Activated T-cell treated with anti-CD3 and anti-CD28 coated beads, Interleukin-2, amount 50 U/mL, for 24 hours (primary cell): Measurements from ENCODE around the gene COL8A1.

Source experiments
- DNase-seq: peaks from one replicate; pipeline ENCODE4 v3.0.0-alpha.2; 2020
- H3K27ac Mint-ChIP-seq: 2 replicates; pipeline ENCODE4 v1.8.0; 2020; ENCODE audit warnings: mild to moderate bottlenecking, mixed read lengths
- H3K27me3 Mint-ChIP-seq: 2 replicates; pipeline ENCODE4 v1.8.0; 2020; ENCODE audit warnings: mixed read lengths
- H3K36me3 Mint-ChIP-seq: 2 replicates; pipeline ENCODE4 v1.8.0; 2020; ENCODE audit warnings: low read depth, mixed read lengths
- H3K4me1 Mint-ChIP-seq: 2 replicates; pipeline ENCODE4 v1.8.0; 2020; ENCODE audit warnings: low read depth, mixed read lengths
- H3K4me3 Mint-ChIP-seq: 2 replicates; pipeline ENCODE4 v1.8.0; 2020; ENCODE audit warnings: mild to moderate bottlenecking, moderate library complexity, mixed read lengths
- H3K9me3 Mint-ChIP-seq: 2 replicates; pipeline ENCODE4 v1.8.0; 2020; ENCODE audit warnings: mixed read lengths

Gene COL8A1

GRCh38 chr3:99647081-99647480 lies 8.7 kb downstream of the COL8A1 start:
- Mint-ChIP-seq H3K27me3 (peaks cover 4% of the 10 kb centered on the region), H3K36me3 (no peaks in the 10 kb centered on the region), H3K9me3 (no peaks in the 10 kb centered on the region), H3K4me1 (no peaks in the 10 kb centered on the region), H3K4me3 (no peak overlapping the region), H3K27ac (no peak overlapping the region)
- no peak for DNase-seq

GRCh38 chr3:99648101-99648500 lies 9.7 kb downstream of the COL8A1 start:
- Mint-ChIP-seq H3K9me3 (no peaks in the 10 kb centered on the region), H3K36me3 (no peaks in the 10 kb centered on the region), H3K27me3 (peaks cover 3% of the 10 kb centered on the region)

GRCh38 chr3:99648516-99648915 lies 10.1 kb downstream of the COL8A1 start:
- H3K27me3 Mint-ChIP-seq, result peaks cover 5% of the 10 kb centered on the region
- no peaks in the 10 kb centered on the region for H3K9me3 Mint-ChIP-seq
- no peak for DNase-seq
- H3K4me3 Mint-ChIP-seq, result no peak overlapping the region
- H3K4me1 Mint-ChIP-seq, result no peaks in the 10 kb centered on the region
- no peak overlapping the region for H3K27ac Mint-ChIP-seq
- H3K36me3 Mint-ChIP-seq, result no peaks in the 10 kb centered on the region

More at GRCh38 chr3:99648101-99648500, 9.7 kb downstream of the COL8A1 start:
- H3K27ac Mint-ChIP-seq, result no peak overlapping the region
- H3K4me1 Mint-ChIP-seq, result no peaks in the 10 kb centered on the region
- H3K4me3 Mint-ChIP-seq, result no peak overlapping the region
- no peak for DNase-seq

- H3K9me3 Mint-ChIP-seq, result no peaks in the 10 kb centered on the region
- H3K36me3 Mint-ChIP-seq, result no peaks in the 10 kb centered on the region
- no peak for DNase-seq
- H3K27ac Mint-ChIP-seq, result no peak overlapping the region
- H3K27me3 Mint-ChIP-seq, result peaks cover 6% of the 10 kb centered on the region
- no peaks in the 10 kb centered on the region for H3K4me1 Mint-ChIP-seq
- H3K4me3 Mint-ChIP-seq, result no peak overlapping the region
Observed at GRCh38 chr3:99651531-99651930, 13.1 kb downstream of the COL8A1 start.

GRCh38 chr3:99656624-99657023 lies 18.2 kb downstream of the COL8A1 start:
- DNase-seq, result no peak
- Mint-ChIP-seq H3K27ac (no peak overlapping the region), H3K36me3 (no peaks in the 10 kb centered on the region), H3K27me3 (peaks cover 3% of the 10 kb centered on the region), H3K9me3 (no peaks in the 10 kb centered on the region), H3K4me1 (no peaks in the 10 kb centered on the region), H3K4me3 (no peak overlapping the region)

- peaks cover 3% of the 10 kb centered on the region for H3K27me3 Mint-ChIP-seq
- no peak overlapping the region for H3K4me3 Mint-ChIP-seq
- no peaks in the 10 kb centered on the region for H3K36me3 Mint-ChIP-seq
- H3K9me3 Mint-ChIP-seq, result no peaks in the 10 kb centered on the region
- H3K27ac Mint-ChIP-seq, result no peak overlapping the region
- no peak for DNase-seq
- H3K4me1 Mint-ChIP-seq, result no peaks in the 10 kb centered on the region
Observed at GRCh38 chr3:99658274-99658673, 19.9 kb downstream of the COL8A1 start.

- H3K36me3 Mint-ChIP-seq, result no peaks in the 10 kb centered on the region
- H3K27ac Mint-ChIP-seq, result no peak overlapping the region
- H3K9me3 Mint-ChIP-seq, result no peaks in the 10 kb centered on the region
- DNase-seq, result no peak
- no peak overlapping the region for H3K4me3 Mint-ChIP-seq
- no peaks in the 10 kb centered on the region for H3K27me3 Mint-ChIP-seq
- no peaks in the 10 kb centered on the region for H3K4me1 Mint-ChIP-seq
Observed at GRCh38 chr3:99659032-99659431, 20.6 kb downstream of the COL8A1 start.

- Mint-ChIP-seq H3K27me3 (no peaks in the 10 kb centered on the region), H3K4me1 (no peaks in the 10 kb centered on the region), H3K4me3 (no peak overlapping the region), H3K27ac (no peak overlapping the region), H3K36me3 (no peaks in the 10 kb centered on the region), H3K9me3 (no peaks in the 10 kb centered on the region)
- DNase-seq, result no peak
Observed at GRCh38 chr3:99659951-99660350, 21.6 kb downstream of the COL8A1 start.

- Mint-ChIP-seq H3K9me3 (no peaks in the 10 kb centered on the region), H3K27me3 (peaks cover 10% of the 10 kb centered on the region), H3K4me1 (no peaks in the 10 kb centered on the region), H3K27ac (no peak overlapping the region), H3K4me3 (no peak overlapping the region), H3K36me3 (no peaks in the 10 kb centered on the region)
- no peak for DNase-seq
Observed at GRCh38 chr3:99662838-99663570, 24.6 kb downstream of the COL8A1 start.

- H3K9me3 Mint-ChIP-seq, result no peaks in the 10 kb centered on the region
- H3K4me1 Mint-ChIP-seq, result no peaks in the 10 kb centered on the region
- no peaks in the 10 kb centered on the region for H3K36me3 Mint-ChIP-seq
- H3K27ac Mint-ChIP-seq, result no peak overlapping the region
- H3K4me3 Mint-ChIP-seq, result no peak overlapping the region
- H3K27me3 Mint-ChIP-seq, result peaks cover 10% of the 10 kb centered on the region
- DNase-seq, result no peak
Observed at GRCh38 chr3:99663977-99664376, 25.6 kb downstream of the COL8A1 start.

GRCh38 chr3:99665017-99665416 lies 26.6 kb downstream of the COL8A1 start:
- DNase-seq, result no peak
- Mint-ChIP-seq H3K4me1 (no peaks in the 10 kb centered on the region), H3K27me3 (peaks cover 10% of the 10 kb centered on the region), H3K4me3 (no peak overlapping the region), H3K36me3 (no peaks in the 10 kb centered on the region), H3K27ac (no peak overlapping the region), H3K9me3 (no peaks in the 10 kb centered on the region)

- no peak overlapping the region for H3K4me3 Mint-ChIP-seq
- no peak overlapping the region for H3K27ac Mint-ChIP-seq
- H3K36me3 Mint-ChIP-seq, result no peaks in the 10 kb centered on the region
- no peaks in the 10 kb centered on the region for H3K9me3 Mint-ChIP-seq
- no peak for DNase-seq
- H3K27me3 Mint-ChIP-seq, result peaks cover 10% of the 10 kb centered on the region
- no peaks in the 10 kb centered on the region for H3K4me1 Mint-ChIP-seq
Observed at GRCh38 chr3:99666201-99666600, 27.8 kb downstream of the COL8A1 start.

- Mint-ChIP-seq H3K36me3 (no peaks in the 10 kb centered on the region), H3K4me3 (no peak overlapping the region), H3K27me3 (peaks cover 15% of the 10 kb centered on the region), H3K9me3 (no peaks in the 10 kb centered on the region), H3K4me1 (no peaks in the 10 kb centered on the region), H3K27ac (no peak overlapping the region)
- no peak for DNase-seq
Observed at GRCh38 chr3:99668044-99668443, 29.6 kb downstream of the COL8A1 start.

- DNase-seq, result no peak
- Mint-ChIP-seq H3K4me3 (no peak overlapping the region), H3K4me1 (no peaks in the 10 kb centered on the region), H3K36me3 (no peaks in the 10 kb centered on the region), H3K27me3 (peaks cover 15% of the 10 kb centered on the region), H3K27ac (no peak overlapping the region), H3K9me3 (no peaks in the 10 kb centered on the region)
Observed at GRCh38 chr3:99669879-99670555, 31.6 kb downstream of the COL8A1 start.

- no peak overlapping the region for H3K4me3 Mint-ChIP-seq
- peaks cover 15% of the 10 kb centered on the region for H3K27me3 Mint-ChIP-seq
- DNase-seq, result no peak
- H3K36me3 Mint-ChIP-seq, result no peaks in the 10 kb centered on the region
- no peaks in the 10 kb centered on the region for H3K9me3 Mint-ChIP-seq
- no peaks in the 10 kb centered on the region for H3K4me1 Mint-ChIP-seq
- H3K27ac Mint-ChIP-seq, result no peak overlapping the region
Observed at GRCh38 chr3:99670556-99670950, 32.2 kb downstream of the COL8A1 start.
